Spinal cord (tissue), 4 donors: ENCODE results near the gene ACTR1B. TPM values are rescaled to one million over a fixed set of nuclear protein-coding genes. Genes with fewer than 3 reads are reported as not detected.
A peak's percentile ranks its signal among the peaks of the same experiment; 100 is the strongest.

Experiments used
- polyA plus RNA-seq, 2 donors: library from polyadenylated mRNA; unstranded; fragments of 120-200 nt; gene quantifications; one replicate each; pipeline ENCODE4 v1.2.1, GENCODE V29; 2013; ENCODE audit not compliant: insufficient read length in 2 of 2
- small RNA-seq: library from RNA; depleted of rRNA; stranded (forward); fragments of <200 nt; gene quantifications from one replicate; pipeline ENCODE3, GENCODE V24; 2014; ENCODE audit warnings: low replicate concordance
- total RNA-seq, 2 donors: library from RNA; depleted of rRNA in 1 of 2; stranded (reverse); fragments of 120-200 nt in 1 of 2; fragments of >200 nt in 1 of 2; gene quantifications; one replicate each; pipeline versions ENCODE4 v1.2.3 to v1.2.4, GENCODE V29; 2013 to 2014

Gene ACTR1B
- total and polyA plus RNA-seq, 4 donors: 44.0 to 77.3 (median 63.8) TPM

Small RNA genes within 50 kb of the gene (small RNA-seq; reads per million reads assigned to genes)
- gene RNU4-8P: 0.41 reads per million, percentile 46 among the genes with 10 or more reads in this experiment

Other genes with a start within 250 kb of the ACTR1B start
- 100 to 1,000 TPM in 1 of 2 donors, 10 to 100 TPM in 1; 88.5 to 114 TPM for gene ANKRD36B, start 74.2 kb downstream of the ACTR1B start, total RNA-seq
- 10 to 100 TPM; 18.1 to 23.9 TPM for gene ANKRD36B, start 74.2 kb downstream of the ACTR1B start, polyA plus RNA-seq
- gene COX5B, start 18.0 kb downstream of the ACTR1B start, total RNA-seq: 100 to 1,000 TPM; 278 to 369 TPM
- 100 to 1,000 TPM; 248 to 267 TPM for gene COX5B, start 18.0 kb downstream of the ACTR1B start, polyA plus RNA-seq
- gene C2orf92, start 5.7 kb upstream of the ACTR1B start, total RNA-seq: 10 to 100 TPM in 1 of 2 donors, 1 to 10 TPM in 1; 9.2 to 13.7 TPM
- 10 to 100 TPM; 13.6 to 23.2 TPM for gene C2orf92, start 5.7 kb upstream of the ACTR1B start, polyA plus RNA-seq
- gene ZAP70, start 49.5 kb upstream of the ACTR1B start, total RNA-seq: 1 to 10 TPM in 1 of 2 donors, under 1 TPM in 1; 0.40 to 1.9 TPM
- gene ZAP70, start 49.5 kb upstream of the ACTR1B start, polyA plus RNA-seq: 1 to 10 TPM; 1.9 to 2.1 TPM